NB4 (cell line): ENCODE data around the gene MPPE1.
A peak's percentile ranks its signal among the peaks of the same experiment; 100 is the strongest.

ENCODE experiments used
- CTCF ChIP-seq: IDR thresholded peaks from one replicate; pipeline ENCODE4 v1.5.1; 2012; ENCODE audit warnings: low read depth, low read length
- MAX ChIP-seq: IDR thresholded peaks from 2 replicates; pipeline ENCODE4 v1.6.1; 2011; ENCODE audit warnings: low read depth, low read length
- POLR2A ChIP-seq: IDR thresholded peaks from 2 replicates; pipeline ENCODE4 v1.6.1; 2011; ENCODE audit warnings: mild to moderate bottlenecking; ENCODE audit not compliant: insufficient read length; ENCODE audit errors: extremely low read depth

- TF ChIP-seq CTCF (peak; percentile 66), POLR2A (no peak), MAX (no peak)
Measured at GRCh38 chr18:11937874-11938478, 29.9 kb upstream of the MPPE1 start.
